Stimulated activated CD8-positive, alpha-beta memory T cell treated with anti-CD3 and anti-CD28 coated beads, Interleukin-12 subunit alpha, Interleukin-12 subunit beta, amount 100 ng/mL, for 4 hours (primary cell): ENCODE data around the gene LTBP2.

Source experiments
- DNase-seq: peaks from one replicate; pipeline ENCODE4 v3.0.0-alpha.2; 2020; ENCODE audit warnings: low read depth

The LTBP2 gene

GRCh38 chr14:74611650-74612349 lies at the start of gene LTBP2:
Gene LTBP2, minus strand, starts transcription at chr14:74612237. Its CDS starts 293 bp downstream, at chr14:74611944.
- no peak for DNase-seq

- no peak for DNase-seq
Measured at GRCh38 chr14:74660863-74661262, 48.8 kb upstream of the LTBP2 start.

GRCh38 chr14:74660167-74660566 lies 48.1 kb upstream of the LTBP2 start:
- no peak for DNase-seq

GRCh38 chr14:74658535-74659131 lies 46.6 kb upstream of the LTBP2 start:
- DNase-seq, result no peak

GRCh38 chr14:74656964-74657363 lies 44.9 kb upstream of the LTBP2 start:
- DNase-seq, result no peak

- DNase-seq, result no peak
Measured at GRCh38 chr14:74655599-74656395, 43.8 kb upstream of the LTBP2 start.

GRCh38 chr14:74654931-74655330 lies 42.9 kb upstream of the LTBP2 start:
- DNase-seq, result no peak

GRCh38 chr14:74653386-74654138 lies 41.5 kb upstream of the LTBP2 start:
- no peak for DNase-seq

- no peak for DNase-seq
Measured at GRCh38 chr14:74652541-74652940, 40.5 kb upstream of the LTBP2 start.

- DNase-seq, result no peak
Measured at GRCh38 chr14:74650927-74651686, 39.1 kb upstream of the LTBP2 start.

- DNase-seq, result no peak
Measured at GRCh38 chr14:74649673-74650072, 37.6 kb upstream of the LTBP2 start.

GRCh38 chr14:74649167-74649566 lies 37.1 kb upstream of the LTBP2 start:
- no peak for DNase-seq

- DNase-seq, result no peak
Measured at GRCh38 chr14:74648601-74649000, 36.6 kb upstream of the LTBP2 start.

- DNase-seq, result no peak
Measured at GRCh38 chr14:74647678-74648461, 35.8 kb upstream of the LTBP2 start.

GRCh38 chr14:74647061-74647677 lies 35.1 kb upstream of the LTBP2 start:
- DNase-seq, result no peak

- no peak for DNase-seq
Measured at GRCh38 chr14:74645756-74646470, 33.9 kb upstream of the LTBP2 start.

GRCh38 chr14:74645244-74645643 lies 33.2 kb upstream of the LTBP2 start:
- DNase-seq, result no peak

GRCh38 chr14:74641601-74642391 lies 29.8 kb upstream of the LTBP2 start:
- DNase-seq, result no peak

GRCh38 chr14:74638966-74639365 lies 26.9 kb upstream of the LTBP2 start:
- DNase-seq, result no peak
